Measurements from ENCODE around the gene HPD.
A peak's percentile ranks its signal among the peaks of the same experiment; 100 is the strongest.
"Not testable (repeated sequence)": the region's sequence is repeated elsewhere in the genome, so short reads cannot be mapped to it uniquely, and the experiment has no call there.

Gene HPD

DNA sequence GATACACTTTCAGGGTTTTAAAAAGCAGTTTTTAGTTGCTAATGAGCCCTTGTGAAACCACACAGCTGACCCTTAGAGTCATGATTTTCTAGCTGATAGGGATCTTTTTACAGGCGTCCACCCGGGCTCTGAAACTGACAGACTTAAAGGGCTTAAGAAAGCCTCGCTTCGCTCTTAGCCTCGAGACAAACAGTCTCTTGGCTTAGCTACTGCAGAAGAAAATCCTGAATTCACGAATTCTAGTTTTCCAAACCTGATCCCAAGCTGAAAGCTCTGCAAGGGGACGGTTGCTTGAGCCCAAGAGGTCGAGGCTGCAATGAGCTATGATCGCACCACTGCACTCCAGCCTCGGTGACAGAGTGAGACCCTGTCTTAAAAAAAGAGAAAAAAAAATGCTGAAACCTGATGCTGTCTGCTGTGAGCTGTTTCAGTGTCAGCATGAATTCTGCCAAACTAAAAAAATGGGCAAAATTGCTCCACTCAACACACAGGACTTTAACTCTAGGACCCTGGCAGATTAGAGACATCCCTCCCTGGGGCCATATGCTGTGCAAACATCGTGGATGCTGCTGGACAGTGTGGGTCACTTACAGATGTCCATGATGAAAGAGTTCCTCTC lies 3.1 kb upstream of the HPD start:
- no peak for DNase-seq

DNA sequence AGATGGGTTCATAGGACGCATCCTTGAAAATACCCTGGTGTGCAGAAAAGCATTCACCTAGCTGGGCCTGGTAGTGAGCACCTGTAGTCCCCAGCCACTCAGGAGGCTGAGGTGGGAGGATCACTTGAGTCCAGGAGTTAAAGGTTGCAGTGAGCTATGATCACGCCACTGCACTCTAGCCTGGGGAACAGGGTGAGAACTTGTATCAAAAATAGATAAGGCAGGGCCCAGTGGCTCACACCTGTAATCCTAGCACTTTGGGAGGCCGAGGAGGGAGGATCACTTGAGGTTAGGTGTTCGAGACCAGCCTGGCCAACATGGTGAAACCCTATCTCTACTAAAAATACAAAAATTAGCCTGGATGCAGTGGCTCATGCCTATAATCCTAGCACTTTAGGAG lies 2.0 kb upstream of the HPD start:
- DNase-seq = not testable (repeated sequence)

GRCh38 chr12:121860257-121860656 lies 1.6 kb upstream of the HPD start:
- no peak for DNase-seq

GRCh38 chr12:121858318-121858661 lies 369 bp downstream of the HPD start:
- DNase-seq = no peak

DNA sequence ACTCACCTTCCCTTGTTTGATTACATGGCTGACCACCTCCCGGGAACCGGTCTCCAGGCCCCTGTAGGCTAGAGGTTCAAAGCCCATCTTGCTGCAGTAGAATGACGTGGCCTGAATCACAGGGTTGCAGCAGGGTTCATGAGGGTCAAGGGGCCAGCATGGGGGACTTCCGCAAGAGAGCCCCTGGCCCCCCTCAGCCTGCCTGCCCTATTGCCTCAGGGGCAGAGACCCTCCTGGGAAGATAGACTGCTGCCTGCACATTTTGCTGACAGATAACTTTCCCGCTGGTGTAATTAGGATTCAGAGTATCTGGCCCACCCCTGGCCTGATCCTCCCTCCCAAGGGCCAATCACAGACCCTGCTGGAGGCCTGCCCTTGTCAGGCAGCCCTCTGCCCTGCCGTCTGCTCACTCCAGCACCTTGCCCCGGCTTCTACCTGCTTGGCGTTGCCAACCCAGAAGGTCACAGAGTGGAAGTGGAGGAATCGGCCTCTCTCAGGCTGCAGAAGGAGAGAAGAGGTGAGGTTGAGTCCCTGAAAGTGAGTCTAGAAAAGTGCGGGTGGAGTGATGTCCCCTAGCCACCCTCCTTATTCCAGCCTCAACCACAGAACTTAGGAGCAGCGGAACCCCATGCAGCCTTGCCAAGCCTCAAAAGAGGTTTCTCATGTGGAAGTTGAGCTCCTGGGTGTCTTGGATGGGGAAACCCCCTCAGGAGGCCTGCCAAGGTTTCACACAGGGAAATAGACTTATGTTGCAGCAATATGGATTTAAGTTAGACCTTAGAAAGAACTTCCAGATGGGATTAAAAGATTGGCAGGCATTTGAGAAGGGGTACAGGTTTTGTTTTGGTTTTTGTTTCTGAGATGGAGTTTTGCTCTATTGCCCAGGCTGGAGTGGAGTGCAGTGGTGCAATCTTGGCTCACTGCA lies 1.1 kb downstream of the HPD start:
- no peak for DNase-seq

DNA sequence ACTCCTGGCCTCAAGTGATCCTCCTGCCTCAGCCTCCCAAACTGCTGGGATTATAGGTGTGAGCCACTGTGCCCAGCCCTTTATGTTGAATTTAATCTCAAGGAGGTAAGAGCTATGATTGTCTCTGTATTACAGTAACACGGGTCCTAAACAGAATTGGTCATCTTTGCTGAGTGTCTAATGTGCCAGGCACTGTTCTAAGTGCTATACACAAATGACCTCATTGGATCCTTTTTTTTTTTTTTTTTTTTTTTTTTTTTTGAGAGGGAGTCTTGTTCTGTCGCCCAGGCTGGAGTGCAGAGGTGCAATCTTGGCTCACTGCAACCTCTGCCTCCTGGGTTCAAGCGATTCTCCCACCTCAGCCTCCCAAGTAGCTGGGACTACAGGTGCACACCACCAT lies 6.3 kb downstream of the HPD start:
- not testable (repeated sequence) for DNase-seq

DNA sequence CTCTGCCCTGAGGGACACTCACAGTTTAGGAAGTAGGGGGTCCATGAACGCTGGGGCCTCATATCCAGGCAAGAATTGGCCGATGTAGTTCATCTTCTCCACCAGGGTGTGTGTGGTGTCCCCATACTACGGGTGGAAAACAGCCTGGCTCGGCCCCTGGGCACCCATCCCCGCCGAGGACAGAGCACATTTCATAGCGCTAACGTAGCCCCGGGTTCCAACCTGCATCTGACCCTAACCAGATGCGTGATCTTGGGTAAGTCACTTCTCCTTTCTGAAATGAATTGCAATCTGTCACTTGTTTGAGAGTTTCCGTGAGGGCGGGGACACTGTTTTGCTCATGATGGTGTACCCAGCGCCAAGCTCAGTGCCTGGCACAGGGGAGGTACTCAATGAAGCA lies 9.0 kb downstream of the HPD start:
- no peak for DNase-seq

DNA sequence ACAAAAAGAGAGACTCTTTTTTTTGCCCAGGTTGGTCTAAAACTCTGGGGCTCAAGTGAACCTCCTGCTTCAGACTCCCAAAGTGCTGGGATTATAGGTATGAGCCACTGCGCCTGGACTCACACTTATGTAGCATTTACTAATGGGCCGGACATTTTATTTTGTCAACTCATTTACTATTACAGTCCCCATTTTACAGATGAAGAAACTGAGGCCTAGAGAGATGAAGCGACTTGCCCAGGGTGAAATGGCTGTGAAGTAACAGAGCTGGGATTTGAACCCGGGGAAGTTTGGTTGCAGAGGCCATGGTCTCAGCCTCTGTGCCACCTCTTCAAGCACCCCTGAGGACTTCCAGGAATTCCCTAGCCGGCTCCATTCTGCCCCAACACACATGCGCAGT lies 9.4 kb downstream of the HPD start:
- DNase-seq = no peak

GRCh38 chr12:121845701-121846100 lies 13.0 kb downstream of the HPD start:
- no peak for DNase-seq

GRCh38 chr12:121843236-121843982 lies 15.2 kb downstream of the HPD start:
- DNase-seq = no peak

- DNase-seq = peak in 1 of 2 experiments; percentile 41
Observed at GRCh38 chr12:121839993-121840761, 18.5 kb downstream of the HPD start.

GRCh38 chr12:121839106-121839992 lies 19.3 kb downstream of the HPD start:
- peak; percentile 96 to 97 for DNase-seq

GRCh38 chr12:121838126-121838525 lies 20.5 kb downstream of the HPD start:
- DNase-seq = no peak

DNA sequence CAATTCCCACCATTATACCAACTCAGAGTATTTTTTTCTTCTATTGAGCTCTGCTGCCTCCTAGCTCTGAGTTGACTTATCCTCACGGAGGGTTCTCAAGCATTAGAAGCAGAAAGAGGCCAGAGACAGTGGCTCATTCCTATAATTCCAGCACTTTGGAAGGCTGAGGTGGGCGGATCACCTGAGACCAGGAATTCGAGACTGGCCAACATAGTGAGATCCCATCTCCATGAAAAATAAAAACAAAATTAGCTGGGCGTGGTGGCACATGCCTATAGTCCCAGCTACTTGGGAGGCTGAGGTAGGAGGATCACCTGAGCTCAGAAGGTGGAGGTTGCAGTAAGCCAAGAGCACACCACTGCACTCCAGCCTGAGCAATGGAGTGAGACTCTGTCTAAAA lies 21.0 kb downstream of the HPD start:
- no peak for DNase-seq

DNA sequence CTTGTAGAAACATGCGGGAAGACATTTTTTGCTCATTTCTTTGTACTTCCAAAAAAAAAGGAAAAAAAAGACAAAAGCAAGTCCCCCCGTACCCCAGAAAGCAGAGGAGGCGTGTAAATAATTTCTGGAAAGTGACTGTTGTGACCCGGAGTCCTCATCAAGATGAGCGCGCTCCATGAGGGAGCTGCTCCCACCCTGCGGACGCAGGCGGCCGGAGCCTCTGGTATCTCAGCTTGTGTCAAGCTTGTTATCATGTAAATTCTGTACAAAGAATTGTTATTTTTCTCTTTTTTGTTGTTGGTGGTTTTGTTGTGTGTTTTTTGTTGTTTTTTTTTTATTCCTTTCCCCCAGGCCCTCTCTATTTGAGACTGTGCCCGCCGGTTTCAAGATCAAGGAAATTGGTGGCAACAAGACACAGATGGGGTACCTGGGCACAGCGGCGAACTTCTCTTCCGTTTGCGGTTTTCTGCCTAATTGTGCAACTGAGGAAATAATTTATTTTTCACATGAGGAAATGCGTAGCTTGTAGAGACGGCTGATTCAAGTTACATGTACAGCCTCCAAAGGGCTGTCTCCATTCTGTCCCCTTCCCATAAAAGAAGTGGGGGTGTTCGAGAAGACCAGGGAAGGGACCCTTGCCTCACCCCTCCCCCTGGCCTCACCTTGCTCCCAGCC lies 27.0 kb downstream of the HPD start:
- no peak for DNase-seq

- no peak for DNase-seq
Observed at GRCh38 chr12:121830588-121831265, 27.9 kb downstream of the HPD start.

- DNase-seq = no peak
Observed at GRCh38 chr12:121830134-121830533, 28.5 kb downstream of the HPD start.

- DNase-seq = no peak
Observed at GRCh38 chr12:121829250-121829918, 29.3 kb downstream of the HPD start.

GRCh38 chr12:121828826-121829225 lies 29.8 kb downstream of the HPD start:
- DNase-seq = no peak

- DNase-seq = no peak
Observed at GRCh38 chr12:121828306-121828705, 30.4 kb downstream of the HPD start.

All from Kasumi-1 (cell line).